Bronchial epithelial cell (primary cell): Measurements from ENCODE around the gene ATG3. TPM values are rescaled to one million over a fixed set of nuclear protein-coding genes. Genes with fewer than 3 reads are reported as not detected.

Source experiments
- DNase-seq: peaks from one replicate; pipeline ENCODE4 v3.0.0-alpha.2; 2010; ENCODE audit warnings: low read depth
- FAIRE-seq: peaks from 2 replicates; lab custom pipeline; 2011; peaks lifted over from hg19 to GRCh38; lab: Jason Lieb, UNC
- H3K27me3 ChIP-seq: 2 replicates; pipeline ENCODE4 v1.5.1; 2011; ENCODE audit warnings: low read length; ENCODE audit not compliant: control insufficient read depth, insufficient read depth
- H3K36me3 ChIP-seq: 2 replicates; pipeline ENCODE4 v1.5.1; 2011; ENCODE audit warnings: low read length; ENCODE audit not compliant: control insufficient read depth, insufficient read depth
- H3K4me3 ChIP-seq: 2 replicates; pipeline ENCODE4 v1.5.1; 2011; ENCODE audit warnings: mild to moderate bottlenecking, low read depth, low read length, control low read depth
- CTCF ChIP-seq: IDR thresholded peaks from 2 replicates; pipeline ENCODE4 v1.5.1; 2011; ENCODE audit warnings: mild to moderate bottlenecking, moderate library complexity, low read length, control low read depth, inconsistent platforms; ENCODE audit not compliant: insufficient read depth, severe bottlenecking
- total RNA-seq: library from RNA; depleted of rRNA; stranded (reverse); fragments of >200 nt; gene quantifications from 2 replicates; pipeline ENCODE4 v1.2.1, GENCODE V29; 2014

ATG3 gene
- total RNA-seq, 1 donor from 2014 or later: 73.2 TPM

- no peak for DNase-seq
- no peaks in the 10 kb centered on the region for H3K27me3 ChIP-seq
- FAIRE-seq: no peak
- no peak for TF ChIP-seq CTCF
- no peaks in the 10 kb centered on the region for H3K36me3 ChIP-seq
- no peak overlapping the region for H3K4me3 ChIP-seq
Observed at GRCh38 chr3:112604536-112604935, 42.8 kb upstream of the ATG3 start.

GRCh38 chr3:112602217-112602838, 40.6 kb upstream of the ATG3 start:
- FAIRE-seq: no peak

GRCh38 chr3:112598731-112599130, 37.0 kb upstream of the ATG3 start:
- no peak for TF ChIP-seq CTCF
- no peak overlapping the region for H3K4me3 ChIP-seq
- no peak for FAIRE-seq
- no peaks in the 10 kb centered on the region for H3K27me3 ChIP-seq
- no peak for DNase-seq
- H3K36me3 ChIP-seq: no peaks in the 10 kb centered on the region

More at GRCh38 chr3:112602217-112602838, 40.6 kb upstream of the ATG3 start:
- Histone ChIP-seq H3K4me3 (no peak overlapping the region), H3K27me3 (no peaks in the 10 kb centered on the region), H3K36me3 (no peaks in the 10 kb centered on the region)
- no peak for TF ChIP-seq CTCF
- no peak for DNase-seq

GRCh38 chr3:112597945-112598344, 36.2 kb upstream of the ATG3 start:
- no peak for DNase-seq
- no peak for FAIRE-seq
- no peak overlapping the region for H3K4me3 ChIP-seq
- H3K36me3 ChIP-seq: no peaks in the 10 kb centered on the region
- TF ChIP-seq CTCF: no peak
- H3K27me3 ChIP-seq: no peaks in the 10 kb centered on the region

GRCh38 chr3:112594856-112595255, 33.1 kb upstream of the ATG3 start:
- FAIRE-seq: no peak

More at GRCh38 chr3:112594856-112595255, 33.1 kb upstream of the ATG3 start:
- no peak for TF ChIP-seq CTCF
- H3K4me3 ChIP-seq: no peak overlapping the region
- no peaks in the 10 kb centered on the region for H3K36me3 ChIP-seq
- no peak for DNase-seq
- H3K27me3 ChIP-seq: no peaks in the 10 kb centered on the region
